ENCODE measurements around the gene LIN28B.

Gene LIN28B

GRCh38 chr6:105066836-105067235 is 109.9 kb downstream of the LIN28B start:
- no peaks in the 10 kb centered on the region for H3K79me2 ChIP-seq (ENCODE audit: control insufficient read depth, low read length)
- H3K4me3 ChIP-seq (ENCODE audit: low read length), result no peak overlapping the region
- H3K4me2 ChIP-seq (ENCODE audit: low read length), result no peak overlapping the region
- peaks cover 22% of the 10 kb centered on the region for H3K27me3 ChIP-seq (ENCODE audit: control insufficient read depth, low read length)
- H3K9me2 ChIP-seq (replicated peaks; ENCODE audit: control insufficient read depth, low read length), result no peaks in the 10 kb centered on the region
- TF ChIP-seq EZH2phosphoT487 (IDR thresholded peaks at IDR 0.05; ENCODE audit: borderline replicate concordance, low read length) (no peak), CTCF (IDR thresholded peaks at IDR 0.05; ENCODE audit: low read depth, low read length, poor library complexity, severe bottlenecking) (no peak)
- no peaks in the 10 kb centered on the region for H3K4me1 ChIP-seq (ENCODE audit: control insufficient read depth, low read length)
- H3K27ac ChIP-seq (ENCODE audit: low read depth, low read length), result no peak overlapping the region
- no peaks in the 10 kb centered on the region for H3F3A ChIP-seq (ENCODE audit: control insufficient read depth, insufficient read depth)
- H3K36me3 ChIP-seq (ENCODE audit: control insufficient read depth, low read length), result no peaks in the 10 kb centered on the region
- no peaks in the 10 kb centered on the region for H3K9me3 ChIP-seq (ENCODE audit: control insufficient read depth, insufficient read depth, low read length)
- H4K20me1 ChIP-seq (ENCODE audit: control insufficient read depth, insufficient read depth, low read depth, low read length), result no peaks in the 10 kb centered on the region

- Histone ChIP-seq H3F3A (ENCODE audit: control insufficient read depth, insufficient read depth) (no peaks in the 10 kb centered on the region), H3K36me3 (ENCODE audit: control insufficient read depth, low read length) (no peaks in the 10 kb centered on the region), H3K27me3 (ENCODE audit: control insufficient read depth, low read length) (peaks cover 22% of the 10 kb centered on the region), H3K9me3 (ENCODE audit: control insufficient read depth, insufficient read depth, low read length) (no peaks in the 10 kb centered on the region), H4K20me1 (ENCODE audit: control insufficient read depth, insufficient read depth, low read depth, low read length) (no peaks in the 10 kb centered on the region), H3K9me2 (replicated peaks; ENCODE audit: control insufficient read depth, low read length) (no peaks in the 10 kb centered on the region), H3K4me1 (ENCODE audit: control insufficient read depth, low read length) (no peaks in the 10 kb centered on the region), H3K27ac (ENCODE audit: low read depth, low read length) (no peak overlapping the region), H3K4me2 (ENCODE audit: low read length) (no peak overlapping the region), H3K79me2 (ENCODE audit: control insufficient read depth, low read length) (no peaks in the 10 kb centered on the region), H3K4me3 (ENCODE audit: low read length) (no peak overlapping the region)
- TF ChIP-seq CTCF (IDR thresholded peaks at IDR 0.05; ENCODE audit: low read depth, low read length, poor library complexity, severe bottlenecking) (no peak), EZH2phosphoT487 (IDR thresholded peaks at IDR 0.05; ENCODE audit: borderline replicate concordance, low read length) (no peak)
Observed at GRCh38 chr6:105067329-105067728, 110.4 kb downstream of the LIN28B start.

- Histone ChIP-seq H3F3A (ENCODE audit: control insufficient read depth, insufficient read depth) (no peaks in the 10 kb centered on the region), H3K79me2 (ENCODE audit: control insufficient read depth, low read length) (no peaks in the 10 kb centered on the region), H4K20me1 (ENCODE audit: control insufficient read depth, insufficient read depth, low read depth, low read length) (no peaks in the 10 kb centered on the region), H3K36me3 (ENCODE audit: control insufficient read depth, low read length) (no peaks in the 10 kb centered on the region), H3K4me1 (ENCODE audit: control insufficient read depth, low read length) (no peaks in the 10 kb centered on the region), H3K27ac (ENCODE audit: low read depth, low read length) (no peak overlapping the region), H3K4me3 (ENCODE audit: low read length) (no peak overlapping the region), H3K9me2 (replicated peaks; ENCODE audit: control insufficient read depth, low read length) (no peaks in the 10 kb centered on the region), H3K27me3 (ENCODE audit: control insufficient read depth, low read length) (peaks cover 22% of the 10 kb centered on the region), H3K9me3 (ENCODE audit: control insufficient read depth, insufficient read depth, low read length) (no peaks in the 10 kb centered on the region), H3K4me2 (ENCODE audit: low read length) (no peak overlapping the region)
- TF ChIP-seq CTCF (IDR thresholded peaks at IDR 0.05; ENCODE audit: low read depth, low read length, poor library complexity, severe bottlenecking) (no peak), EZH2phosphoT487 (IDR thresholded peaks at IDR 0.05; ENCODE audit: borderline replicate concordance, low read length) (no peak)
Observed at GRCh38 chr6:105068407-105068806, 111.5 kb downstream of the LIN28B start.
